ENCODE measurements around the gene GBE1.

GRCh38 chr3:81443457-81443782 lies 318.0 kb downstream of the GBE1 start:
- TF ChIP-seq CTCF (conservative IDR thresholded peaks at IDR 0.05 in 1 of 2, IDR thresholded peaks at IDR 0.05 in 1 of 2; ENCODE audit: low read depth in 1 of 2, low read length in 2 of 2), result no peak
- no peak for TF ChIP-seq EZH2 (IDR thresholded peaks at IDR 0.05; ENCODE audit: low read length, missing control alignments)
